Measurements from ENCODE around the gene MPRIP. TPM values are rescaled to one million over a fixed set of nuclear protein-coding genes. Genes with fewer than 3 reads are reported as not detected.

The MPRIP gene
- total RNA-seq, 1 experiment from 2014 or later: 258 TPM

DNA sequence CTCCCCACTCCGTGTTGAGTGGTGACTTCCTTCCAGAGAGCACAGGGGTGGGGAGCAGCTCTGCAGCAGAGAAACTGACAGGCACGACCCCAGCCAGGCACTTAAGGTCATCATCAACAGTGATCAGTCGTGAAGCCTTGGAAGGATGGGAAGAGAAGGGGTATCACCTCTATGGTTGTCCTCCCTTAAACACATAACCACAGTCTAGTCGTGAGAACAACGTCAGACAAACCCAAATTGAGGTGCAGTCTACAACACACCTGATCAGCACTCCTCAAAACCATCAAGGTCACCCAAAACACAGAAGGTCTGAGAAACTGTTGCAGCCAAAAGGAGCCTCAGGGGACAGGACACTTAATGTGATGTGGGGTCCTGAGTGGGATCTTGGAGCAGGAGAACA lies 68.3 kb downstream of the MPRIP start:
- peaks cover 0 to 3% of the 10 kb centered on the region in 2 experiments; a peak in 1 of 4 replicates for H3K36me3 ChIP-seq (ENCODE audit: control insufficient read depth in 1 of 2, insufficient read depth in 2 of 2, low read length in 2 of 2)
- no peaks in the 10 kb centered on the region for H3K27me3 ChIP-seq (ENCODE audit: insufficient read depth, low read length)
- peaks cover 96% of the 10 kb centered on the region for H3K79me2 ChIP-seq (ENCODE audit: insufficient read depth, low read length)
- H3K9me3 ChIP-seq (ENCODE audit: control insufficient read depth in 1 of 2, insufficient read depth in 1 of 2, low read depth in 1 of 2, low read length in 2 of 2): no peaks in the 10 kb centered on the region
- no peak overlapping the region for H3K4me2 ChIP-seq (ENCODE audit: low read length)
- no peak overlapping the region for H3K9ac ChIP-seq (ENCODE audit: low read length)
- no peak overlapping the region for H2AFZ ChIP-seq (ENCODE audit: low read depth, low read length, poor library complexity, severe bottlenecking)
- ChIA-PET POLR2A (no interaction called here), RAD21 (ENCODE audit: low non-redundant PET in 1 of 2, low total read pairs in 2 of 2, uncharacterized antibody in 2 of 2, unreplicated experiment in 2 of 2) (no interaction called here), CTCF (no interaction called here)
- ATAC-seq: no peak
- H3K9me2 ChIP-seq (ENCODE audit: insufficient read depth): no peaks in the 10 kb centered on the region
- H4K20me1 ChIP-seq (ENCODE audit: insufficient read depth): peaks cover 5% of the 10 kb centered on the region; the same call in 1 of the 2 replicates
- no peak overlapping the region for H3K27ac ChIP-seq (ENCODE audit: low read depth, low read length)
- intact Hi-C loops (cut with micrococcal nuclease): no loop called here
- BruUV-seq (replicated peaks): no TSS peak
- H3K4me1 ChIP-seq (ENCODE audit: control insufficient read depth in 1 of 2, insufficient read depth in 2 of 2, low read length in 2 of 2): peaks cover 15 to 37% of the 10 kb centered on the region in 2 experiments
- no peak for DNase-seq (ENCODE audit: low read depth, low spot score)
- H3K4me3 ChIP-seq (replicated peaks in 1 of 2; ENCODE audit: low read depth in 1 of 2, low read length in 2 of 2): no peak overlapping the region
- no peak for TF ChIP-seq JUND (IDR thresholded peaks at IDR 0.05)
- TF ChIP-seq FOSL1 (IDR thresholded peaks at IDR 0.05; ENCODE audit: low read depth): no peak
- TF ChIP-seq EGR1 (IDR thresholded peaks at IDR 0.05; ENCODE audit: low read depth): no peak
- no peak for TF ChIP-seq ZFX (IDR thresholded peaks at IDR 0.05)
- TF ChIP-seq POLR2A (IDR thresholded peaks at IDR 0.05; ENCODE audit: borderline replicate concordance, extremely low read depth, insufficient read depth, insufficient read length): no peak
- no peak for TF ChIP-seq SIN3A (IDR thresholded peaks at IDR 0.05; ENCODE audit: low read depth)
- TF ChIP-seq ZNF274 (IDR thresholded peaks at IDR 0.05; ENCODE audit: low read depth, low read length): no peak

DNA sequence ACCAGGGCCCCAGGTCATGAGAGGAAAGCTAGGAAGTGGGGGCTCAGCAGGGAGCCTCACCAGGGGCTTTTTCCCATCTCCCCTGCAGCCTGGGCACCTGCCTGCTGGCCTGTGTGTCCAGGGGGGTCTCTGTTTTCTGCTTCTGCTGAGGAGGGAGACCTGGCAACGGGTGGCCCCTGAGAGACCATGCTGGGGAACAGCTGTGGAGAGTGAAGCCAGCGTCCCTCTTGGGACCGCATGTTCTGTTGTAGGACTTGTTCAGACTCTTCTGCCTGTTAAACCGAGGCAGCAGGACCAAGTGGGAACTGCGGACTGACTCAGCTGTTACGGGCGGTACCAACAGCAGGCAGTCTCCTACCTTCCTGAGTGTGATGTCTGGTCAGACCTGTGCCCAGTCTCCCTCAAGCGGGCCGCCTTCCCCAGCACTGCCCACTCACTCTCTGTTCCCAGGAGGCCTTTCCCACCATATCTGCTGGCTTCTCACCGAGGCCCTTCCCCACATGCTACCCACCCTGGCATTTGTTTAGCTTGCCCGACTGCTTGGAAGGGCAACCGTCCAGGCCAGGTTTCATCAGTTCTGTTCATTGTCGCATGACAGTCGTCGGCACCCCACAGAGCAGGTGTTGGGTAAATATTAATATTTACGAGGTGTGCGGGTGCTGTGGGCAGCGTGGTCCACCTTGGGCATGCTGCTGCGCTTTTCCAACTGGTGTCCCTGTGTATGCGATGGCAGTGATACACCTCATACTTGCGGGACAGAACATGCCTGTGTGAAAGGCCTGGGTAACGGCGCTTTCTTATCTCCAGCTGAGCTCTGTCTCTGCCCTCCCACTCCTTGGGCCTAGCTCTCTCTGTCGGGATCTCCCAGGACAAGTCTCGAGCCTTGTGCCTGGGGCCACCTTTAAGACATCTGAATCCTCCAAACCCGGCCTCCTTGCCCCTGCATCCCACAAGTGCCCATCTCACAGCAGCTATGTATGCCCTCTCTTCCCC lies 69.4 kb downstream of the MPRIP start:
- Histone ChIP-seq H3K9me2 (ENCODE audit: insufficient read depth) (no peaks in the 10 kb centered on the region), H3K79me2 (ENCODE audit: insufficient read depth, low read length) (peaks cover 96% of the 10 kb centered on the region), H3K36me3 (ENCODE audit: control insufficient read depth in 1 of 2, insufficient read depth in 2 of 2, low read length in 2 of 2) (no peaks in the 10 kb centered on the region), H3K9me3 (ENCODE audit: control insufficient read depth in 1 of 2, insufficient read depth in 1 of 2, low read depth in 1 of 2, low read length in 2 of 2) (no peaks in the 10 kb centered on the region), H2AFZ (ENCODE audit: low read depth, low read length, poor library complexity, severe bottlenecking) (no peak overlapping the region), H4K20me1 (ENCODE audit: insufficient read depth) (0 out of 2 replicates have a peak, but pooled peaks cover 5% of the 10 kb centered on the region), H3K27ac (ENCODE audit: low read depth, low read length) (no peak overlapping the region), H3K9ac (ENCODE audit: low read length) (no peak overlapping the region), H3K27me3 (ENCODE audit: insufficient read depth, low read length) (no peaks in the 10 kb centered on the region), H3K4me2 (ENCODE audit: low read length) (no peak overlapping the region), H3K4me3 (replicated peaks in 1 of 2; ENCODE audit: low read depth in 1 of 2, low read length in 2 of 2) (no peak overlapping the region), H3K4me1 (ENCODE audit: control insufficient read depth in 1 of 2, insufficient read depth in 2 of 2, low read length in 2 of 2) (peaks cover 15 to 37% of the 10 kb centered on the region in 2 experiments)
- BruUV-seq (replicated peaks): no TSS peak
- RAD21 ChIA-PET (ENCODE audit: low non-redundant PET in 1 of 2, low total read pairs in 2 of 2, uncharacterized antibody in 2 of 2, unreplicated experiment in 2 of 2): no interaction called here
- POLR2A ChIA-PET: no interaction called here
- DNase-seq (ENCODE audit: low read depth, low spot score) (no peak), ATAC-seq (no peak)
- TF ChIP-seq ZNF274 (IDR thresholded peaks at IDR 0.05; ENCODE audit: low read depth, low read length): no peak
- no peak for TF ChIP-seq RAD21 (IDR thresholded peaks at IDR 0.05; ENCODE audit: low read depth)
- no peak for TF ChIP-seq POLR2A (IDR thresholded peaks at IDR 0.05; ENCODE audit: borderline replicate concordance, extremely low read depth, insufficient read depth, insufficient read length)
- intact Hi-C loops (cut with micrococcal nuclease): no loop called here
- CTCF ChIA-PET: no interaction called here
